Measurements from ENCODE around the gene NFIB.

DNA sequence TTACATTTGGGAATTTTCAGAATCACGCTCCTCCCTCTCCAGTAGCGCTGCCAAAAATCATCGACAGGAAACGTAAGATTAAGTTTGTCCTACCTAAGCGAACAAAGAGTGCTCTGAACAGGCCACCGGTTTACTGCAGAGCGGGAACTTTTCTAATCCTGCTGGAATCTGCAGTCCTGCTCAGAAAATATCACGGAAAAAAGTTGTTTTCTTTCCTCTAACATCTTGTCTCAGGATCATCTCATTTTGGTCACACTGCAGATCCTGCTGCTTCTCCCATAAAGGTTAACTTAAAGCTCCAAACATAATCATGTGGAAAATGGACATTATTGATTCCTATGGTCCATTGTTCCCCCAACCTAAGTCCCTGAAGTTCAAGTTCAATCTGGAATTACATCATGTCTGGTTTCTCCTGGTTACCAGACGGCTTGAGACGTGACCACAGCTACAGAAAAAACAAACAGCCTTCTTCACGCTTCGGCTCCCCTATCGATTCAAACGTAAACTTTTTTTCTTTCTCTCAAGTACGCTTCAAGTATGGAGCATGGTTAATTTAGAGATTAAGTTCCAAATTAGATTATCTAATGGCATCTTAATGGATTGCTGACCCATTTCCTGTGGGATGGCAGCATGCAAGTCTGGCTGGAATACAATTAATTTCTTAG lies 217.6 kb downstream of the NFIB start:
- TF ChIP-seq, protein P1, sequence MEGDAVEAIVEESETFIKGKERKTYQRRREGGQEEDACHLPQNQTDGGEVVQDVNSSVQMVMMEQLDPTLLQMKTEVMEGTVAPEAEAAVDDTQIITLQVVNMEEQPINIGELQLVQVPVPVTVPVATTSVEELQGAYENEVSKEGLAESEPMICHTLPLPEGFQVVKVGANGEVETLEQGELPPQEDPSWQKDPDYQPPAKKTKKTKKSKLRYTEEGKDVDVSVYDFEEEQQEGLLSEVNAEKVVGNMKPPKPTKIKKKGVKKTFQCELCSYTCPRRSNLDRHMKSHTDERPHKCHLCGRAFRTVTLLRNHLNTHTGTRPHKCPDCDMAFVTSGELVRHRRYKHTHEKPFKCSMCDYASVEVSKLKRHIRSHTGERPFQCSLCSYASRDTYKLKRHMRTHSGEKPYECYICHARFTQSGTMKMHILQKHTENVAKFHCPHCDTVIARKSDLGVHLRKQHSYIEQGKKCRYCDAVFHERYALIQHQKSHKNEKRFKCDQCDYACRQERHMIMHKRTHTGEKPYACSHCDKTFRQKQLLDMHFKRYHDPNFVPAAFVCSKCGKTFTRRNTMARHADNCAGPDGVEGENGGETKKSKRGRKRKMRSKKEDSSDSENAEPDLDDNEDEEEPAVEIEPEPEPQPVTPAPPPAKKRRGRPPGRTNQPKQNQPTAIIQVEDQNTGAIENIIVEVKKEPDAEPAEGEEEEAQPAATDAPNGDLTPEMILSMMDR (optimal IDR thresholded peaks at IDR 0.05 in 1 of 3, IDR thresholded peaks at IDR 0.05 in 1 of 3, conservative IDR thresholded peaks at IDR 0.05 in 1 of 3; ENCODE audit: extremely low read depth in 1 of 3, insufficient read depth in 2 of 3, low read length in 3 of 3) = no peak
- TF ChIP-seq EZH2 (IDR thresholded peaks at IDR 0.05; ENCODE audit: low read length) = no peak

Data from keratinocyte (primary cell).